ENCODE data around the gene HK3. TPM values are rescaled to one million over a fixed set of nuclear protein-coding genes. Genes with fewer than 3 reads are reported as not detected.

Gene HK3
- total RNA-seq, 1 experiment from 2014 or later = 0.17 TPM

DNA sequence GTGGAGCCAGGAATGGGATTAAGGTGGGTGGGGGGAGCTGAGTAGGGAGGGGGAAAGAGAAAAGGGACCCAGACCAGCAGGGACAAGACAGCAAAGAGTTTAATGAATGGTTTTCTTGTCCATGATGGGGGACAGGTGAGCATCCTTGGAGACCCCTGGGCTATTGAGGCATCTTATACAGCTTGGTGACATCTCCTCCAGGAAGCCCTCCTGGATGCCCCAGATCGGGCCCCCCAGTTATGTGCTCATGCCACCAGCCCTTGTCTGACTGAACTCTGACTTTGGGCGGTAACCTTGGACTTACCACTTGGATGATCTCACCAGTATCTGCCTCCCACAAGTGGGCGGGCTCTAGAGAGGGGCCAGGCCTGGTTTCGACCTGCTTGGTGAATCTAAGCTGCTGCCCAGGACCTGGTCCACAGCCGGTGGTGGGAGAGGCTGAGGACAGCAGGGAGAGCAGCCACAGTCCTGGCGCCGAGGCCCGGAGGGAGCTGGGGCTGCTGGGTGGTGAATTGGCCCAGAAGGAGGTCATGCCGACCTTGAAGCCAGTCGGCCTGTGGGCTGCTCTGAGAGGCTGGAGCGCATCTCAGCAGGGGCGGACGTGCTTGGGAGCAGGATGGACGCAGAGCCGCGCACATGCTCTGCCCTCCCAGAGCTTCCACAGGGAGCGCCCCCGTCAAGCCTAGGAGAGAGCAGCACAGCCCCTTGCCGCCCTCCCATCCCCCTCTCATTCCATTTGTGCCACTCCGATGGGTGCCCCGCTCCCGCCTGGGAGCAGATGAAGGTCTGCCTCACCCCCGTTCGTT lies 52.6 kb downstream of the HK3 start:
- Mint-ChIP-seq H3K27ac (no peak overlapping the region), H3K9me3 (no peaks in the 10 kb centered on the region), H3K36me3 (no peaks in the 10 kb centered on the region), H3K27me3 (ENCODE audit: low read depth) (peaks cover 3% of the 10 kb centered on the region; the same call in 1 of the 2 replicates), H3K4me3 (no peak overlapping the region), H3K4me1 (no peaks in the 10 kb centered on the region)
- no peak for DNase-seq (ENCODE audit: low spot score)
- POLR2A ChIA-PET = no interaction called here
- peak; percentile 43 for ATAC-seq
- TF ChIP-seq ZNF281 (CRISPR knock-in tag; IDR thresholded peaks at IDR 0.05) (no peak), IRF1 (CRISPR knock-in tag; IDR thresholded peaks at IDR 0.05) (no peak), FOXP1 (CRISPR knock-in tag; IDR thresholded peaks at IDR 0.05; ENCODE audit: borderline replicate concordance) (0 out of 2 replicates have a peak, but pooled peaks have one; percentile 21), NR2C2 (CRISPR knock-in tag; IDR thresholded peaks at IDR 0.05) (no peak)
- CTCF ChIA-PET = interaction anchor here (1.7 to 2.8 kb wide), 2 partner anchors 149 to 186 kb away, joined by 4 to 17 read pairs; no protein-coding TSS in a partner anchor

DNA sequence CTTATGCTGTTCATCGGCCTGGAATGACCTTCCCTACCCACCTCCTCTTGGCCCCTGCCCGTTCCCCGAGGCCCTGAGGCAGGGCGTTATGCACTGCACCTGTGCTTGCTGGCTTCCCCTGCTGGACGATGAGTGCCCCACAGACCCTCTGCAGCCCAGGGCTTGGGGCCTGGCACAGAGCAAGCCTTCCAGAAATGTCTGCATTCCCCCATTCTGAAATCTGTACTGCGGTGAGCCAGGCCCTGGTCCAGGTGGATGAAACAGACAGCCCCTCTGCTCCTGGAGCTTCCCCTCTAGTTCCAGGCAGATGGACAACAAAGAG lies 53.8 kb downstream of the HK3 start:
- H3K27ac Mint-ChIP-seq = no peak overlapping the region
- H3K36me3 Mint-ChIP-seq = no peaks in the 10 kb centered on the region
- peaks cover 4% of the 10 kb centered on the region for H3K27me3 Mint-ChIP-seq (ENCODE audit: low read depth)
- ChIA-PET POLR2A (no interaction called here), CTCF (interaction anchor here (1.3 to 2.8 kb wide), 3 partner anchors 145 to 185 kb away, joined by 4 to 17 read pairs (median 4); no protein-coding TSS in a partner anchor)
- TF ChIP-seq ZNF121 (CRISPR knock-in tag; IDR thresholded peaks at IDR 0.05) = no peak
- TF ChIP-seq GTF2I (CRISPR knock-in tag; conservative IDR thresholded peaks at IDR 0.05) = no peak
- TF ChIP-seq CREB1 (CRISPR knock-in tag; IDR thresholded peaks at IDR 0.05) = no peak
- no peak for TF ChIP-seq ZNF263 (CRISPR knock-in tag; IDR thresholded peaks at IDR 0.05; ENCODE audit: low read depth)
- no peak for TF ChIP-seq SP1 (CRISPR knock-in tag; conservative IDR thresholded peaks at IDR 0.05)
- no peak for TF ChIP-seq NFYB (CRISPR knock-in tag; conservative IDR thresholded peaks at IDR 0.05; ENCODE audit: low read depth)
- TF ChIP-seq, protein P1, sequence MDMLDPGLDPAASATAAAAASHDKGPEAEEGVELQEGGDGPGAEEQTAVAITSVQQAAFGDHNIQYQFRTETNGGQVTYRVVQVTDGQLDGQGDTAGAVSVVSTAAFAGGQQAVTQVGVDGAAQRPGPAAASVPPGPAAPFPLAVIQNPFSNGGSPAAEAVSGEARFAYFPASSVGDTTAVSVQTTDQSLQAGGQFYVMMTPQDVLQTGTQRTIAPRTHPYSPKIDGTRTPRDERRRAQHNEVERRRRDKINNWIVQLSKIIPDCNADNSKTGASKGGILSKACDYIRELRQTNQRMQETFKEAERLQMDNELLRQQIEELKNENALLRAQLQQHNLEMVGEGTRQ (CRISPR knock-in tag; IDR thresholded peaks at IDR 0.05) = no peak
- TF ChIP-seq TEAD4 (CRISPR knock-in tag; IDR thresholded peaks at IDR 0.05) = no peak
- TF ChIP-seq ZNF425 (CRISPR knock-in tag; conservative IDR thresholded peaks at IDR 0.05) = no peak
- TF ChIP-seq, protein P2, sequence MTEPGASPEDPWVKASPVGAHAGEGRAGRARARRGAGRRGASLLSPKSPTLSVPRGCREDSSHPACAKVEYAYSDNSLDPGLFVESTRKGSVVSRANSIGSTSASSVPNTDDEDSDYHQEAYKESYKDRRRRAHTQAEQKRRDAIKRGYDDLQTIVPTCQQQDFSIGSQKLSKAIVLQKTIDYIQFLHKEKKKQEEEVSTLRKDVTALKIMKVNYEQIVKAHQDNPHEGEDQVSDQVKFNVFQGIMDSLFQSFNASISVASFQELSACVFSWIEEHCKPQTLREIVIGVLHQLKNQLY (CRISPR knock-in tag; IDR thresholded peaks at IDR 0.05) = no peak
- no peak for TF ChIP-seq ZMAT4 (CRISPR knock-in tag; IDR thresholded peaks at IDR 0.05)
- no peak for TF ChIP-seq ZNF532 (CRISPR knock-in tag; IDR thresholded peaks at IDR 0.05; ENCODE audit: borderline replicate concordance)
- no peak for TF ChIP-seq CREM (CRISPR knock-in tag; IDR thresholded peaks at IDR 0.05)
- TF ChIP-seq GRHL2 (CRISPR knock-in tag; IDR thresholded peaks at IDR 0.05; ENCODE audit: insufficient replicate concordance, severe bottlenecking) = no peak
- no peak for TF ChIP-seq TEAD1 (CRISPR knock-in tag; IDR thresholded peaks at IDR 0.05)
- no peak for TF ChIP-seq SMAD4 (CRISPR knock-in tag; IDR thresholded peaks at IDR 0.05)
- DNase-seq (ENCODE audit: low spot score) = no peak
- no peak overlapping the region for H3K4me3 Mint-ChIP-seq
- H3K9me3 Mint-ChIP-seq = no peaks in the 10 kb centered on the region
- ATAC-seq = no peak
- H3K4me1 Mint-ChIP-seq = peaks cover 3% of the 10 kb centered on the region

Measured in WTC11 (cell line).